Right ventricle myocardium superior (tissue), 1 donor: ENCODE data around the gene SEC23IP. TPM values are rescaled to one million over a fixed set of nuclear protein-coding genes. Genes with fewer than 3 reads are reported as not detected.

Experiments used
- ATAC-seq: fragments of 200-7000 bp; cut with Tn5 transposase; one replicate; pipeline ENCODE4 v1.9.1; 2020; ENCODE audit warnings: mild to moderate bottlenecking; ENCODE audit not compliant: poor library complexity
- DNase-seq: peaks from one replicate; pipeline ENCODE4 v3.0.0-alpha.2; 2020
- intact Hi-C: fragments of 100-400 bp; cut with DNase I; formaldehyde crosslinking; loops from one replicate; pipeline ENCODE4 v1.11.2; 2022
- total RNA-seq: library from RNA; stranded (reverse); fragmentation: NEBNext Ultra II Directional; extraction: Animal tissue kit (Norgen Biotek cat#: 25700); gene quantifications from one replicate; pipeline ENCODE4 v1.2.1, GENCODE V29; 2021
- donor health status: DM: no; HTN: yes; CAD: no; lungs with severe emphysema.

SEC23IP gene
- total RNA-seq, 1 donor from 2014 or later: 30.6 TPM

DNA sequence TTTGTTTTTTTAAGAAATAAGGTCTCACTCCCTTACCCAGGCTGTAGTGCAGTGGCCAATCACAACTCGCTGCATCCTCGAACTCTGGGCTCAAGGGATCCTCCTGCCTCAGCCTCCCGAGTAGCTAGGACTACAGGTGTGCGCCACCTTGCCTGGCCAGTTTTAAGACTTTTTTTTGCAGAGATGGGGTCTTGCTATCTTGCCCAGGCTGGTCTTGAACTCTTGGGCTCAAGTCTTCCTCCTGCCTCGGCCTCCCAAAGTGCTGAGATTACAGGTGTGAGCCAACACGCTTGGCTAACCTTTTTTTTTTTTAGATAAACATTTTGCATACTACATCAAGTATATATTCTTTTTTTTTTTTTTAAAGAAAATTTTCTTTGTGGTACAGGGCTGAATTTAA, 18.2 kb downstream of the SEC23IP start:
- ATAC-seq (no peak), DNase-seq (no peak)
- intact Hi-C loops: no loop called here

DNA sequence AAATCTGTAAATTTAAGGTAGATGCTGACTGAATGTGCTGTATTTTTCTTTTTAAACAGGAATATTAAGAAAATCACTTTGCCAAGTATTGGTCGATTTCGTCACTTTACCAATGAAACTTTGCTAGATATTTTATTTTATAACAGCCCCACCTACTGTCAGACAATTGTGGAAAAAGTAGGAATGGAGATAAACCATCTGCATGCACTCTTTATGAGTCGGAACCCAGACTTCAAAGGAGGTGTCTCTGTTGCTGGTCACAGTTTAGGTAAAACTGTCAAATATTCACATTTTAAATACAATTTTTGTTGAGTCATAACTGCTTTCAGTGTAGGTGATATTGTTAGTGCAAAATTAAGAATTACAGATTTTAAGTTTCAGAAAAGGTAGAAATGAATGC, 25.2 kb downstream of the SEC23IP start:
- intact Hi-C loops: no loop called here
- no peak for DNase-seq
- ATAC-seq: no peak

DNA sequence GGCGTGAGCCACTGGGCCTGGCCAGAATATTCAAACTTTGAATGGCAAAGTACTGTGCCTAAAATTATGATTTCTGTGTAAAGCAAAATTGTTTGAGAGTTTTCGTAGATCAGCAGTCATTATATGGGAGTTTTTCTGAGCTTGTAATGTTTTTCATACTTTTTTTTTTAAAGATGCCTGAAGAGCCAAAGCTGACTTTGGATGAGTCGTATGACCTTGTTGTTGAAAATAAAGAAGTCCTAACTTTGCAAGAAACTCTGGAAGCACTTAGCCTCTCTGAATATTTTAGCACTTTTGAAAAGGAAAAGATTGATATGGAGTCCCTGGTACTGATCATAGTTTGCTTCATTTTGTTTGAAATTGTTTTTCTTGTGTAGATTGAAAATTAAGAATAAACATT, 26.7 kb downstream of the SEC23IP start:
- no peak for ATAC-seq
- no peak for DNase-seq
- intact Hi-C loops: no loop called here

DNA sequence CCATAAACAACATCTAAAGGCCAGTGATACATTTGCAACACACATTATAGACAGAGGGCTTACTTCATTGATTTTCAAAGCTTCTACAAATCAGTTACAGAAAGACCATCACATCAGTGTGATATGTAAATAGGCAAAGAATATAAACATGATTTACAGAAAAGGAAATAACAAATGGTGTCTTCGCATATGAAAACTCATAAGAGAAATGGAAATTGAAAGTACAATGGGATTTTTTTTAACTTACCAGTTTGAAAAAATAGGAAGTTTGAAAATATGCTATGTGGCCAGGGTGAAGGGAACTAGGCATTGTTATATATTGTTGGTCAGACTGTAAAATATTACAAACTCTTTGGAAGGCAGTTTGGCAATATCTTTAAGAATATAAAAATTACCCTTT, 27.3 kb downstream of the SEC23IP start:
- intact Hi-C loops: no loop called here
- DNase-seq (no peak), ATAC-seq (no peak)

DNA sequence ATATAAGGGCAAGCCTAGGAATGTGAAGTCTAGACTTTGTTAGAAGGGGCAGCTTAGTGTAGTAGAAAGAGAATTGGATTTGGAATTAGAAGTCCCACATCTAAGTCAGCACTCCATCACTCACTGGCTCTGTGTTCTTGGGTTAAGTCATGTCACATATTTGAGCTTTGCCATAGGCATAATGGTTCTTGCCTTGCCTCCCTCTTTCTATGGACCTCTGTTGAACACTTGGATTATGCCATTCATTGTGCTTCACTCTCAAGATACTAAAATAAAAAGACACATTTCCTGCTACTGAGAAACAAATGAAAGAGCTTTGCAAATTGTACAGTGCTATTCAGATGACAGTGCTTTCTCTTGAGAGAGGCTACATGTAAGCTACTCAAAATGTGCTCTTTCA, 35.9 kb downstream of the SEC23IP start:
- DNase-seq (no peak), ATAC-seq (no peak)
- intact Hi-C loops: no loop called here

DNA sequence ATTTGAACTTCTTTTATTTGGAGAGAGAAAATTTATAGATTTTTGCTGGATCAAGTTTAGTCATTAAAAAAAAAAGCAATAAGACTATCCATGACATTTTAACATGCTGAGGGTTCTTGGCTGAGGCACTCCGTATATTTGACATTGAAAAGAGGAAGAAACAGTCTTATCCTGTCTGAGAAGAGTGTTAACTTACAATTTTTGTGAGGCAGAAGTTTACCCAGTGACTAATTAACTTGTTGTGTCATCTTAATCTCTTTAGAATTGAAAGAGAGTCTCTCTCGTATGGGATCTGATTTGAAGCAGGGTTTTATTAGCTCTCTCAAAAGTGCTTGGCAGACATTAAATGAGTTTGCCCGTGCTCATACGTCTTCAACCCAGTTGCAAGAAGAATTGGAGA, 39.3 kb downstream of the SEC23IP start:
- ATAC-seq: no peak
- DNase-seq: no peak
- intact Hi-C loops: no loop called here

DNA sequence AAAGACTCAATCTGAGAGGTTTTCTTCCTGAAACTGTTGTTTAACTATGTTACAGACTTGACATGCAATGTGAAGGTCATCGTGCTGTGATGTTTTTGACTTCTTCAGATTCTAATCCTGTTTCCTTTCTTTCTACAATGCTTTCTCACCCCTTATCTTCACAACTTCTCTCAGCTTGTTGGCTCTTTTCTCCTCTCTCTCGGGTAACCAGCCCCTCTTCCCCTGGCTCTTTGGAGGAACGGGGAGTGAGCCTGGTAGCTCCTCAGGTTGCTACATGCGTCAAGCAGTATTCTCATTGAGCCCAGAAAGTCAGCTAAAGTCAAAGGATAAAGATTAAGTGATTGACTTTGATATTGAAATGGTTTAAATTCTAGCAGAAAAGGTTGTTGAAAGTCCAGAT, 40.1 kb downstream of the SEC23IP start:
- intact Hi-C loops: no loop called here
- ATAC-seq (no peak), DNase-seq (no peak)

DNA sequence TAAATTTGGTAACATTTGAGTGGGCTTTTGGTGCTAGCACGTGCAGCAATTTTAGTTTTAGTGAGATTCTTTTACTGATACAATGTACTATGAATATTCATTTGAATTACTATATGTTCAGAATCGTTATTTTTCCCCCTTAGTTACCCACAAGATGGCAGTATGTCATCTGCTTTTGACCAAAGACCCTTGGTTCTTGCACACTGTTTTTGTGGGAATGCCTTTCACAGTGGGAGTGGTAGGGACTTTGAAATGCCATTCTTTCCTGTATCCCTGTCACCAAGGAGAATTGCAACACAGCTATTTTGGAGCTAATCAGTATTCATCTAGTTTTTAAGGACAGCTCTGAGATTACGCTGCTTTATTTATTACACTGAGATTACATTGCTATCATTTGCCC, 40.6 kb downstream of the SEC23IP start:
- no peak for DNase-seq
- intact Hi-C loops: no loop called here
- no peak for ATAC-seq

DNA sequence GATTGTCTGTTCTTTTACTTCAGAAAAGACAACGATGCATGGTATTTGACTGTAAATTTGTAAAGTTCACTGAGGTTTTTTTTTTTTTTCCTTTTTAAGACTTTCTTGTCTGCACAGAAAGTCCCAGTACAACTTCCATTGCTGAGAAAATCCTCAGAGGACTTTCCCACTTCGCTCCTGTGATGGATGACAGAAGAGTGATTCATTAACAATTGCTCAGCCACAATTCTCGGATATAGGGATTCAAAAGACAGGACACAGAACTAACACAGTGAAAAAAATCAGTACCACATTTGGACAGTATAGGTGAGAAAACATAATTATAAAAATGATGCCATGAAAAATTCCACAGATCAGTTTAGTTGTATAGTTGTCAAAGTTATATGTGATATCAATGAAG, 48.0 kb downstream of the SEC23IP start:
- ATAC-seq (no peak), DNase-seq (no peak)
- intact Hi-C loops: no loop called here

DNA sequence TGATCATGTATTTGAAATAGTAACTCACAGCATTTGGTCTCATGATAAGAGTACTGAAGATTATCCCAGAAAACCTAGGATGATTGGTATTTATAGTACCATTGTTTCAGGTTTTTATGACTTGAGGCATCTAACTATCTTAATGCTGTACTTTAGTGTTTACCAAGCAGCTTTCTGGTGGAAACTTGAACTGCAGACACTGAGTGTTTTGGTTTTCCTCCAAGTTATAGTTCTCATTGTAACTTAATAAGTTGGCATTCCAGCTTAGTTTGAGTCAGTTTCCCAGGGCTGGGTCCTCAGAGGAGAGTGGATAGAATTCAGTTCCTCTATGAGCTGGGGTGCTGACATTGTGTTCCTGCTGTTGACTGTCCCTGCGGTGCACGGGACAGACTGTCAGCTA, 50.4 kb downstream of the SEC23IP start:
- ATAC-seq: no peak
- no peak for DNase-seq
- intact Hi-C loops: no loop called here

DNA sequence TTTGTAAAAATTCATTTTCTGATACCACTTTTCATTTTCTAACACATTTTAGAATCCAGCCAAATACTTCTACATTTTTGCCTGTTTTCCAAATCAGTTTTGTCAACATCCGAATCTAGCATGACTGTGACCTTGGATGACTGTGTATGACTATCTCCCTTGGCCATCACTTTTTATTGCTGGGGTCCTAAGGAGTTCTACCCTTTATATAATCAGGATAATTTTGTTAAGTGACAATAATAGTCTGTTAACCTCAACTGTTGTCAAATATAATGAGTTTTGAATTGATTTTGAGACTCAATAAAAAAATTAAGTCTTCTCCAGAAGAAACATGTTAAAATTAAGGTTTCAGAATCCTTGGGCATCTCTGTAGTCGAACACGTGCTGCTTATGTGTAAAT, 53.3 kb downstream of the SEC23IP start:
- intact Hi-C loops: no loop called here
- ATAC-seq (no peak), DNase-seq (no peak)

DNA sequence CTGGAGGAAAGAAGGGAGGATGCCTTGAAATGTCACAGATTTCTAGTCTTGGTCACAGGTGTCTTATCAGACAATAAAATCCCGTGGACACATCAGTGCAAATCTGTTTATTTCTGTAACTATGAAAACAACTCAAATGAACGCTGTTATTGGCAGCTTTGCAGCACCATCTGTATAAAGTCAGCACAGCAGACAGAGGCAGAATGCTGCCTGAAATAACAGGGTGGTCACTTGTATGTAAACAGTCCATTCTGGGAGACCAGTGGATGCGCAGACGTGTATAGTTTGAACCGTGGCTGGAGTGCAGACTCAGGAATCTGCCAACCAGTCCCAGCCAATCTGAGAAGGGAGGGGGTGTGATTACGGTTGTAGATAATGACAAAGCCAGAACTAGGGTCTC, 54.8 kb downstream of the SEC23IP start:
- intact Hi-C loops: no loop called here
- no peak for DNase-seq
- no peak for ATAC-seq

DNA sequence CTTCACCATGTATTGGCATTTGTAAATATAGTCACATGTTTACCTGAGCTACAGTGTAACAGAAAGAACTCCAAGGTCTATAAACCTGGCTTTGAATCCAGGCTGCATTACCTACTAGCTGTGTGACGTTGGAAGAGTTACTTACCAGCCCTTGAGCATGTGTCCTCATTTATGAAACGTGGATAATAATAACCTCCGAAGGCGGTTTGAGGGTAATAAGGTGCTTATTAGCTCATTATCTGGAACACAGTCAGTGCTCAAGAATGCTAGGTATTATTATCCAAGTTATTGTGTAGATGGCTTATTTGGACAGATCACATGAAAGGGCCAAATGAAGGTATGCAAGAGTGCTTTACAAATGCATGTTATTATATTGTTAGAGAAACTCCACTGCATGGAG, 64.9 kb downstream of the SEC23IP start:
- ATAC-seq: no peak
- intact Hi-C loops: no loop called here

DNA sequence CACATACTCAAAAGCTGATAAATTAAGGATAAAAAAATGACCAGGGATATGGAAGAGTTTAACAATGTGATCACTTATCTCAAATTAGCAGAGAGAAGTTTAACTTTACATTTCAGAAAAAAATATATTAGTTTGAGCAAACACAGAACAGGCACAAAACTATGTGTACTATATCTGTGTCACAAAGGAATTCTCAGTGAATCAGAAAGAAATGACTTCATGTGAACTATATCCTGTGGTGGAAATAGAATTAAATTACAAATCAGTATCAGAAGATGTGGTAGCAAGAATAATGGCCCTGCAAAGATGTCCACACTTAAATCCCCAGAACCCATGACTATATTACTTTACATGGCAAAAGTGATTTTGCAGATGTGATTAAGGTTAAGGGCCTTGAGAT, 70.3 kb downstream of the SEC23IP start:
- DNase-seq: no peak
- intact Hi-C loops: no loop called here
- ATAC-seq: no peak

More for the DNA sequence above, 64.9 kb downstream of the SEC23IP start:
- DNase-seq: no peak

DNA sequence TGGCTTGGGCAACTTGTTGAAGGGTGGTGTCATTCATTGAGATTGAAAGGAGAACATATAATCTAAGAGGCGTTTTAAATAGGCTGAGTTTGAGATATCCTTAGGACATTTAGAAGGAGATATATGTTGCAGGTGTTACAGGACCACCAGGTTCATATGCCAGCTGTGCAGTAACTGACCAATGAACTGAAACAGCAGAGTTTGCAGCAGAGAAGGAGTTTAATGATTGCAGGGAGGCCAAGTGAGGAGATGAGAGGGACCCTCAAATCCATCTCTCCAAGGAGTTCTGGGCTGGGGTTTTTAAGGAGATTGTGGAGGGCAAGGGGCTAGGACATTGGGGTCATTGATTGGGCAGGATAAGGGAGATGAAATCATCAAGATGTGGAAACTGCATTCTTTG, 74.5 kb downstream of the SEC23IP start:
- ATAC-seq: no peak
- intact Hi-C loops: no loop called here
- DNase-seq: no peak

DNA sequence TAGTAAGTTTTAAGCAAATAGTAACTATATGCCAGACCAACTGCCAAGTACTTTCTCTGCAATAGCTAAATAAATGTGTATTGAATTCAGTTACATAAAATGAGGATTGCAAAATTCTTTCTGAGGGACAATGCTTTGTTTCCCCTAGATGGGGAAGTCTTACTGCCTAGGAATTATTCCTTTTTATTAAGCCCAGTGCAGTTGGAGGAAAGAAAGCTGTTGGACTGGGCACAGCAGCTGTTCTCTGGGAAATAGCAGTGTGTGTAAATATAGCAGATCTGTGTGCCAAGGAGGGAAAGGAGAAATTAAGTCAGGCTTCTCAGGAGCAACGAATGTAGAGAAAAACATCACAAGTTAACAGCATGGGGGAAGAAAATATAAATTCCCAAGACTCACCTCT, 77.1 kb downstream of the SEC23IP start:
- ATAC-seq (no peak), DNase-seq (no peak)
- intact Hi-C loops: no loop called here

DNA sequence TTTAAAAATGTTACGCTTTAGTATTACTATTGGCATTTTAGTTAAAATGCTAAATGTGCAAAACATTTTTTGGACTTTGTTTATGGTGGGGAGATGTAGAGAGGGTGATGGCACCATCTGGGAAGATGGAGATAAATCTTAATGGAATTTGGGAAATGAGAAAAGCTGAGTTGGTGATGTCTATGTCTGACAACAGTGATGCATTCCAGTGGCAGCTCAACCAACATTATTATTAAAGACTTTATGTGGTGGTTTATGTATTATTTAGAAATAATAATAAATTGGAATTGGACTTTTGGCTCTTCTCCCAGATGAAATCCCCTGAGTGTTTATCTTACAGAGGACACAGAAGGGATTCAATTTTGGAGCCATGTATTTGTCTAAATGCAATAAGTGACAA, 77.6 kb downstream of the SEC23IP start:
- DNase-seq: no peak
- ATAC-seq: no peak

DNA sequence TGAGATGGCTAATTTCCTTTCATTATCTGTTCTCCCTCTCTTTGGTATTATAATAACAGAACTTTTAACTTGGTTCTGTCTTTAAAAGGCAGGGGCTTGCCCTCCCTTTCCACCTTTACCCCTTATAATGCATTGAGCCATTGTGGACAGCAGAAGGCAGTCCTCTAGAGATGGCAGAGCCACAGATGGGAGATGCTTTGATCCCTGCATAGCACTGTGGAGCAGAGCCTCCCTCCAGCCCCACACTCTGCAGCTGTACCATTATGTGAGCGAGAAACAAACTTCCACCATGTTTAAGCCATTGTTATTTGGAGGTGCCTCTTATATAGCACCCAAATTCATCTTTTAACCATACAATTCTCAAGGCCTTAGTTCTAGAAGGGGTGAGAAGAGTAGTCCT, 78.4 kb downstream of the SEC23IP start:
- DNase-seq (no peak), ATAC-seq (no peak)
- intact Hi-C loops: no loop called here

More for the DNA sequence above, 77.6 kb downstream of the SEC23IP start:
- intact Hi-C loops: no loop called here

DNA sequence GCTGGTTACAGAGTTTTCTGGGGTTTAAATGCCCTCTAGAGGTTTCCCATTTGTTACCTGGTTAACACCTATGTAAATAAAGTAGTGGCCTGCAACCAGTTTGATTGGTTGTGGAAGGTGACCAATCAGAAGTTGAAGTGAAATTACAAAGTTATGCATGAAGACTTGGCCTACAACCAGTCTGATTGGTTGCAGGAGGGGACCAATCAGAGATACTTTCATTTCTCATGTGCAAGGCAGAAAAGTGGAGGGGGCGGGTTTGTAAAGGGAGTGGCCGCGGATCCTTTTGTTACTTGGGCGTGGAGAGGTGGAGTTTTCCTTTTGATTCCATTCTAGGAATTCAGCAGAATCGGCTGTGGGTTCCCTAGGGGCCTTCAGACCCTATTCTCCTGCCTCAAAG, 80.8 kb downstream of the SEC23IP start:
- DNase-seq: no peak
- no peak for ATAC-seq
- intact Hi-C loops: no loop called here

DNA sequence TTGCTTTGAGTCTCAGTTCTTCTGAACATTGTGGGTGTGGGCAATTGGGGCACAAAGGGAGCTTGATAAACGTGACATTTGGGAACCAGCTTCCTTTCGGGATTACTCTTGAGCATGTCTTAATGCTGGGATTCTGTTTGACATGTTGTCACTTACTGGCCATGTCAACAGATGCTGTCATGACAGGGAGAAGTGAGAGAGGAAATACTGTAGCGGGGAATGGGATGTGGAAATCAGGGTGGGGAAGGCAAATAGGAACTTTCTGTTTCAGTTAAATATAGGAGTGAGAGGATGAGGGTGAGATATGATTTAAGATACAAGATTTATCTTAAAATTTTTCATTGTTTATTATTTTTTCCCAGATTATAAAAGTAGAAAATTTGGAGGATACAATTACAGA, 83.9 kb downstream of the SEC23IP start:
- DNase-seq (no peak), ATAC-seq (no peak)
- intact Hi-C loops: no loop called here

DNA sequence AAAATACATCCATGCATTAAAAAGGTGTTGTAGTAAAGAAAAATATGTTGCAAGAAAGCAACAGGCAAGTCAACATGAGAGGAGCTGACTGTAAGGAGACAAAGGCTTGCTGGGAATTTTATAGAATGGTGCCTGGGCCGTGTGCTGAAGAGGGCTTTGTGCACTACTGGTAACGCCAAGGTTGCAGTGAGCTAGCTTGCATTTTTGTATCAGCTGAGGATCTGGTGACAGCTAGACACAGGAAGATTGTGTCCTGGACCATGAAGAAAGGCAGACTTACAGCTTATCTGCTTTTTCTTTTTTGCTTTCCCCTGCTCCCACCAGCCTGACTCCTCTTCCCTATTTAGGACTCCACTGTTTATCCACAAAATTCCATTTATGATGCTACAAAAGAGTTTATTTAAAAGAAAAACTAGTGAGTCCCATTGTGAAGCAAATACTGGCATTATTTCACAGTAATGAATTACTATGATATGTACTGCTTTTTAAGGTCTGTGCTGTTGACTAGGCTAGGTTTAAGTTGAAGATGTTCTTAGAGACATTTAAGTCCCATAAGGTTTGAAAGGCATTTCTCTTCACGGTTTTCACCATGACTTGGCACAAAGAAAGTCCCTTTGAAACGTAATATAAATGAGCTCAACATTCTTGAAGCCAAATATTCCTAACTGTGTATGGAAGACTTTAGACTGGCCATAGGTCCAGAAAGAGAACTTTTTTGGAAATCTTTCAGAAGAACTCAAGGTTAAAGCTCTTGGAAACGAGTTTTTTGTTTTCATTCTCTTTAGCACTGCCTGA, 88.6 kb downstream of the SEC23IP start:
- ATAC-seq (no peak), DNase-seq (no peak)
- intact Hi-C loops: no loop called here
